Measurements from ENCODE around the gene RTEL1. TPM values are rescaled to one million over a fixed set of nuclear protein-coding genes. Genes with fewer than 3 reads are reported as not detected.

RTEL1 gene
- 16.9 and 18.2 TPM in 2 replicates for total RNA-seq
- polyA plus RNA-seq, result 14.0 and 18.3 TPM in 2 replicates

GRCh38 chr20:63657937-63658748, at the start of gene RTEL1:
TSS of gene RTEL1 (plus strand) at chr20:63658312. CDS start at chr20:63659403, 1,091 bp downstream.
- 11% methylated on average over 73 of the region's 73 CpGs for WGBS (ENCODE audit: low lambda C conversion rate, missing lambda C conversion rate)
- no peaks in the 10 kb centered on the region for H3K36me3 ChIP-seq (replicated peaks; ENCODE audit: insufficient read depth, low read depth)
- TF ChIP-seq EZH2 (IDR thresholded peaks at IDR 0.05; ENCODE audit: borderline replicate concordance), result no peak
- TF ChIP-seq EZH2phosphoT487 (IDR thresholded peaks at IDR 0.05; ENCODE audit: low read depth, severe bottlenecking, unreplicated experiment), result no peak
- TF ChIP-seq CTCF (IDR thresholded peaks at IDR 0.05; ENCODE audit: poor library complexity), result no peak
- H3K4me1 ChIP-seq (ENCODE audit: insufficient read depth), result peaks cover 7% of the 10 kb centered on the region
- peak; percentile 94 for DNase-seq (ENCODE audit: low spot score)
- H3K9me2 ChIP-seq (replicated peaks; ENCODE audit: insufficient read depth), result no peaks in the 10 kb centered on the region
- no peaks in the 10 kb centered on the region for H3K9me3 ChIP-seq (ENCODE audit: low read depth)
- peak within 1 kb of the TSS; percentile 88 for H3K4me2 ChIP-seq
- peaks cover 10% of the 10 kb centered on the region for H3K79me2 ChIP-seq
- H2AFZ ChIP-seq, result peak within 1 kb of the TSS; percentile 67
- H3K27me3 ChIP-seq, result no peaks in the 10 kb centered on the region
- no peaks in the 10 kb centered on the region for H4K20me1 ChIP-seq (ENCODE audit: insufficient read depth, poor library complexity, severe bottlenecking)
- peak within 1 kb of the TSS; percentile 62 for H3K27ac ChIP-seq
- H3K4me3 ChIP-seq, result peak within 1 kb of the TSS; percentile 75

- Histone ChIP-seq H3K9me2 (replicated peaks; ENCODE audit: insufficient read depth) (no peaks in the 10 kb centered on the region), H4K20me1 (ENCODE audit: insufficient read depth, poor library complexity, severe bottlenecking) (no peaks in the 10 kb centered on the region), H3K4me1 (ENCODE audit: insufficient read depth) (no peaks in the 10 kb centered on the region), H3K9me3 (ENCODE audit: low read depth) (no peaks in the 10 kb centered on the region), H3K27ac (no peak overlapping the region), H3K4me3 (no peak overlapping the region), H2AFZ (no peak overlapping the region), H3K79me2 (peaks cover 11% of the 10 kb centered on the region), H3K27me3 (no peaks in the 10 kb centered on the region), H3K36me3 (replicated peaks; ENCODE audit: insufficient read depth, low read depth) (no peaks in the 10 kb centered on the region), H3K4me2 (no peak overlapping the region)
- TF ChIP-seq CTCF (IDR thresholded peaks at IDR 0.05; ENCODE audit: poor library complexity) (no peak), EZH2phosphoT487 (IDR thresholded peaks at IDR 0.05; ENCODE audit: low read depth, severe bottlenecking, unreplicated experiment) (no peak), EZH2 (IDR thresholded peaks at IDR 0.05; ENCODE audit: borderline replicate concordance) (no peak)
- DNase-seq (ENCODE audit: low spot score), result no peak
- 93% methylated on average over 17 of the region's 17 CpGs for WGBS (ENCODE audit: low lambda C conversion rate, missing lambda C conversion rate)
Measured at GRCh38 chr20:63610581-63611435, 47.3 kb upstream of the RTEL1 start.

GRCh38 chr20:63611646-63612045, 46.5 kb upstream of the RTEL1 start:
- H4K20me1 ChIP-seq (ENCODE audit: insufficient read depth, poor library complexity, severe bottlenecking), result no peaks in the 10 kb centered on the region
- no peaks in the 10 kb centered on the region for H3K9me3 ChIP-seq (ENCODE audit: low read depth)
- no peak overlapping the region for H2AFZ ChIP-seq
- no peaks in the 10 kb centered on the region for H3K36me3 ChIP-seq (replicated peaks; ENCODE audit: insufficient read depth, low read depth)
- DNase-seq (ENCODE audit: low spot score), result no peak
- 98% methylated on average over 10 of the region's 10 CpGs for WGBS (ENCODE audit: low lambda C conversion rate, missing lambda C conversion rate)
- no peak overlapping the region for H3K27ac ChIP-seq
- peaks cover 10% of the 10 kb centered on the region for H3K79me2 ChIP-seq
- H3K9me2 ChIP-seq (replicated peaks; ENCODE audit: insufficient read depth), result no peaks in the 10 kb centered on the region
- H3K27me3 ChIP-seq, result no peaks in the 10 kb centered on the region
- no peak for TF ChIP-seq CTCF (IDR thresholded peaks at IDR 0.05; ENCODE audit: poor library complexity)
- TF ChIP-seq EZH2 (IDR thresholded peaks at IDR 0.05; ENCODE audit: borderline replicate concordance), result no peak
- TF ChIP-seq EZH2phosphoT487 (IDR thresholded peaks at IDR 0.05; ENCODE audit: low read depth, severe bottlenecking, unreplicated experiment), result no peak
- H3K4me1 ChIP-seq (ENCODE audit: insufficient read depth), result no peaks in the 10 kb centered on the region
- H3K4me2 ChIP-seq, result no peak overlapping the region
- H3K4me3 ChIP-seq, result no peak overlapping the region
